PC-9 (cell line): ENCODE data around the gene ENSA. TPM values are rescaled to one million over a fixed set of nuclear protein-coding genes. Genes with fewer than 3 reads are reported as not detected.
"Not testable (repeated sequence)": the region's sequence is repeated elsewhere in the genome, so short reads cannot be mapped to it uniquely, and the experiment has no call there.

ENCODE experiments used
- BruUV-seq: library from RNA; stranded (reverse); fragments of 400-500 nt; replicated peaks from 2 replicates; lab custom pipeline; 2021; lab: Mats Ljungman, UMichigan
- CTCF ChIA-PET: fragments of 300-600 bp; sonication (Branson Sonifier 250); formaldehyde crosslinking; loops from one replicate; lab custom pipeline; 2022; ENCODE audit warnings: antibody characterized with exemption; lab: Charles Lee
- POLR2A ChIA-PET: fragments of 300-600 bp; sonication (Branson Sonifier 250); formaldehyde crosslinking; loops from one replicate; lab custom pipeline; 2022; ENCODE audit warnings: antibody characterized with exemption; ENCODE audit not compliant: unreplicated experiment; lab: Charles Lee
- DNase-seq, 2 experiments: peaks; one replicate each; pipeline versions ENCODE4 v3.0.0 to v3.0.0-alpha.2; 2015 to 2022; ENCODE audit warnings: mixed read lengths in 1 of 2
- H2AFZ ChIP-seq: fragments of 200-600 bp; sonication (generic); 2 replicates; pipeline ENCODE4 v1.8.1; 2017; ENCODE audit warnings: antibody characterized with exemption
- H3F3A ChIP-seq: fragments of 200-600 bp; sonication (generic); 2 replicates; pipeline ENCODE4 v1.8.1; 2017; ENCODE audit warnings: antibody characterized with exemption, mild to moderate bottlenecking, low read depth; ENCODE audit not compliant: insufficient read depth
- H3K27ac ChIP-seq: fragments of 200-600 bp; sonication (generic); 2 replicates; pipeline ENCODE4 v1.6.1; 2016; ENCODE audit warnings: mixed run types
- H3K27me3 ChIP-seq: fragments of 200-600 bp; sonication (generic); 2 replicates; pipeline ENCODE4 v1.6.1; 2016; ENCODE audit warnings: low read depth, mixed run types; ENCODE audit not compliant: insufficient read depth
- H3K36me3 ChIP-seq: fragments of 200-600 bp; sonication (generic); 2 replicates; pipeline ENCODE4 v1.6.1; 2016; ENCODE audit warnings: low read depth, mixed run types
- H3K4me1 ChIP-seq: fragments of 200-600 bp; sonication (generic); replicated peaks from 2 replicates; pipeline ENCODE4 v1.6.1; 2016; ENCODE audit warnings: mixed run types; ENCODE audit not compliant: insufficient read depth
- H3K4me2 ChIP-seq: fragments of 200-600 bp; sonication (generic); 2 replicates; pipeline ENCODE4 v1.6.1; 2017; ENCODE audit warnings: mixed run types
- H3K4me3 ChIP-seq: fragments of 200-600 bp; sonication (generic); 2 replicates; pipeline ENCODE4 v1.6.1; 2016; ENCODE audit warnings: mixed run types
- H3K79me2 ChIP-seq: fragments of 200-600 bp; sonication (generic); 2 replicates; pipeline ENCODE4 v1.6.1; 2017; ENCODE audit warnings: low read depth, mixed run types
- H3K9me2 ChIP-seq: fragments of 200-600 bp; sonication (generic); 2 replicates; pipeline ENCODE4 v1.8.1; 2017; ENCODE audit warnings: mild to moderate bottlenecking; ENCODE audit not compliant: insufficient read depth
- H3K9me3 ChIP-seq: fragments of 200-600 bp; sonication (generic); 2 replicates; pipeline ENCODE4 v1.8.1; 2016; ENCODE audit warnings: low read depth; ENCODE audit not compliant: insufficient read depth
- H4K20me1 ChIP-seq: fragments of 200-600 bp; sonication (generic); 2 replicates; pipeline ENCODE4 v1.8.1; 2017; ENCODE audit not compliant: insufficient read depth
- CTCF ChIP-seq: fragments of 200-600 bp; sonication (generic); conservative IDR thresholded peaks from 2 replicates; pipeline ENCODE4 v1.6.1; 2017; ENCODE audit warnings: mixed run types, antibody characterized with exemption, mild to moderate bottlenecking, moderate library complexity
- EZH2 ChIP-seq: fragments of 200-600 bp; sonication (generic); IDR thresholded peaks from 2 replicates; pipeline ENCODE4 v1.8.0; 2017; ENCODE audit warnings: antibody characterized with exemption, low read depth
- intact Hi-C: fragments of 100-400 bp; cut with micrococcal nuclease; formaldehyde crosslinking; loops from one replicate; pipeline ENCODE4 v1.10.0; 2022; ENCODE audit not compliant: unreplicated experiment
- total RNA-seq: library from RNA; stranded (reverse); gene quantifications from 2 replicates; pipeline ENCODE4 v1.2.3, GENCODE V29; 2021

ENSA gene
- total RNA-seq, 1 experiment from 2014 or later = 229 TPM

- intact Hi-C loops = no loop called here
- peaks cover 47% of the 10 kb centered on the region for H3F3A ChIP-seq
- H3K27me3 ChIP-seq = no peaks in the 10 kb centered on the region
- DNase-seq = no peak
- no peak overlapping the region for H2AFZ ChIP-seq
- H4K20me1 ChIP-seq = no peaks in the 10 kb centered on the region
- POLR2A ChIA-PET = no interaction called here
- no peaks in the 10 kb centered on the region for H3K9me2 ChIP-seq
- BruUV-seq = no TSS peak
- H3K79me2 ChIP-seq = peaks cover 6% of the 10 kb centered on the region; the same call in 1 of the 2 replicates
- peaks cover 30% of the 10 kb centered on the region for H3K4me1 ChIP-seq
- H3K27ac ChIP-seq = 0 out of 2 replicates have a peak overlapping the region, but pooled peaks have one; percentile 17
- no peak overlapping the region for H3K4me3 ChIP-seq
- TF ChIP-seq EZH2 (no peak), CTCF (no peak)
- H3K36me3 ChIP-seq = peaks cover 6% of the 10 kb centered on the region; the same call in 1 of the 2 replicates
- H3K9me3 ChIP-seq = no peaks in the 10 kb centered on the region
- H3K4me2 ChIP-seq = no peak overlapping the region
- CTCF ChIA-PET = interaction anchor here (0.6 kb wide), 1 partner anchor 334 kb away, joined by 3 read pairs; no protein-coding TSS in a partner anchor
These were observed 33.1 kb downstream of the ENSA start for GRCh38 chr1:150596095-150596892.

GRCh38 chr1:150582371-150582770, 47.0 kb downstream of the ENSA start:
- Histone ChIP-seq H3K9me2 (no peaks in the 10 kb centered on the region), H3K27me3 (no peaks in the 10 kb centered on the region)
- CTCF ChIA-PET = no interaction called here

GRCh38 chr1:150581962-150582361, 47.5 kb downstream of the ENSA start:
- BruUV-seq, H3K4me1 ChIP-seq, CTCF ChIA-PET, H3K9me2 ChIP-seq, H3K9me3 ChIP-seq, H3K4me2 ChIP-seq, H2AFZ ChIP-seq, H3K4me3 ChIP-seq, DNase-seq, POLR2A ChIA-PET, intact Hi-C loops, H3K27ac ChIP-seq, H3K27me3 ChIP-seq: not testable (repeated sequence)
- peaks cover 31% of the 10 kb centered on the region for H3K79me2 ChIP-seq
- peaks cover 30% of the 10 kb centered on the region for H3F3A ChIP-seq
- peaks cover 22% of the 10 kb centered on the region for H3K36me3 ChIP-seq
- peaks cover 21% of the 10 kb centered on the region for H4K20me1 ChIP-seq

More at GRCh38 chr1:150582371-150582770, 47.0 kb downstream of the ENSA start:
- BruUV-seq = no TSS peak
- no peak overlapping the region for H3K27ac ChIP-seq
- TF ChIP-seq CTCF (no peak), EZH2 (no peak)
- no peak overlapping the region for H2AFZ ChIP-seq
- no peaks in the 10 kb centered on the region for H3K9me3 ChIP-seq
- no peak for DNase-seq
- H3K79me2 ChIP-seq = peaks cover 27% of the 10 kb centered on the region
- peaks cover 8% of the 10 kb centered on the region for H3K4me1 ChIP-seq
- POLR2A ChIA-PET = no interaction called here
- H3K4me2 ChIP-seq = no peak overlapping the region
- peaks cover 17% of the 10 kb centered on the region for H4K20me1 ChIP-seq
- intact Hi-C loops = no loop called here
- peaks cover 17% of the 10 kb centered on the region for H3K36me3 ChIP-seq
- peaks cover 26% of the 10 kb centered on the region for H3F3A ChIP-seq
- no peak overlapping the region for H3K4me3 ChIP-seq

GRCh38 chr1:150581437-150581836, 48.0 kb downstream of the ENSA start:
- H3K9me2 ChIP-seq, H3K4me3 ChIP-seq, H3K4me2 ChIP-seq, DNase-seq, H3K4me1 ChIP-seq, CTCF ChIA-PET, intact Hi-C loops, BruUV-seq, H3K9me3 ChIP-seq, H3K27me3 ChIP-seq, H2AFZ ChIP-seq, H3K27ac ChIP-seq: not testable (repeated sequence)
- H4K20me1 ChIP-seq = peaks cover 27% of the 10 kb centered on the region
- H3K79me2 ChIP-seq = peaks cover 36% of the 10 kb centered on the region
- peaks cover 36% of the 10 kb centered on the region for H3F3A ChIP-seq
- H3K36me3 ChIP-seq = peaks cover 27% of the 10 kb centered on the region
- POLR2A ChIA-PET = interaction anchor here (0.6 kb wide), 1 partner anchor 348 kb away, joined by 4 read pairs; no protein-coding TSS in a partner anchor

GRCh38 chr1:150580966-150581365, 48.4 kb downstream of the ENSA start:
- BruUV-seq, H2AFZ ChIP-seq, DNase-seq, H3K4me3 ChIP-seq, H3K27ac ChIP-seq, H3K9me2 ChIP-seq, H3K4me2 ChIP-seq, H3K9me3 ChIP-seq, H3K27me3 ChIP-seq, intact Hi-C loops: not testable (repeated sequence)
- ChIA-PET POLR2A (interaction anchor here (0.6 kb wide), 1 partner anchor 349 kb away, joined by 4 read pairs; no protein-coding TSS in a partner anchor), CTCF (interaction anchor here (2.3 kb wide), 1 partner anchor 21 kb away, joined by 11 read pairs; no protein-coding TSS in a partner anchor)
- H3F3A ChIP-seq = peaks cover 40% of the 10 kb centered on the region
- peaks cover 31% of the 10 kb centered on the region for H4K20me1 ChIP-seq
- H3K36me3 ChIP-seq = peaks cover 32% of the 10 kb centered on the region
- peaks cover 14% of the 10 kb centered on the region for H3K4me1 ChIP-seq
- peaks cover 41% of the 10 kb centered on the region for H3K79me2 ChIP-seq
